Prostate gland (tissue), 2 donors: ENCODE measurements around the gene SLC13A2.

Source experiments
- CTCF ChIP-seq, 4 experiments: fragments of 200-600 bp in 2 of 4; fragments of 450-650 bp in 2 of 4; sonication (generic) in 2 of 4; IDR thresholded peaks; 1 replicate in 3 of 4; 2 replicates in 1 of 4; pipeline ENCODE4 v1.5.1; 2016 to 2019; ENCODE audit warnings: antibody characterized with exemption in 4 of 4, mild to moderate bottlenecking in 2 of 4, moderate library complexity in 2 of 4
- POLR2A ChIP-seq: fragments of 450-650 bp; IDR thresholded peaks from one replicate; pipeline ENCODE4 v1.6.1; 2016; ENCODE audit warnings: antibody characterized with exemption, mild to moderate bottlenecking
- POLR2AphosphoS5 ChIP-seq: sonication (generic); formaldehyde crosslinking; IDR thresholded peaks from one replicate; pipeline ENCODE4 v1.6.1; 2017; ENCODE audit warnings: antibody characterized with exemption

GRCh38 chr17:28523876-28524275 is 50.4 kb downstream of the SLC13A2 start:
- TF ChIP-seq POLR2AphosphoS5 (no peak), CTCF (IDR thresholded peaks at IDR 0.05) (no peak), POLR2A (no peak)
